ENCODE results near the gene SNX8.

DNA sequence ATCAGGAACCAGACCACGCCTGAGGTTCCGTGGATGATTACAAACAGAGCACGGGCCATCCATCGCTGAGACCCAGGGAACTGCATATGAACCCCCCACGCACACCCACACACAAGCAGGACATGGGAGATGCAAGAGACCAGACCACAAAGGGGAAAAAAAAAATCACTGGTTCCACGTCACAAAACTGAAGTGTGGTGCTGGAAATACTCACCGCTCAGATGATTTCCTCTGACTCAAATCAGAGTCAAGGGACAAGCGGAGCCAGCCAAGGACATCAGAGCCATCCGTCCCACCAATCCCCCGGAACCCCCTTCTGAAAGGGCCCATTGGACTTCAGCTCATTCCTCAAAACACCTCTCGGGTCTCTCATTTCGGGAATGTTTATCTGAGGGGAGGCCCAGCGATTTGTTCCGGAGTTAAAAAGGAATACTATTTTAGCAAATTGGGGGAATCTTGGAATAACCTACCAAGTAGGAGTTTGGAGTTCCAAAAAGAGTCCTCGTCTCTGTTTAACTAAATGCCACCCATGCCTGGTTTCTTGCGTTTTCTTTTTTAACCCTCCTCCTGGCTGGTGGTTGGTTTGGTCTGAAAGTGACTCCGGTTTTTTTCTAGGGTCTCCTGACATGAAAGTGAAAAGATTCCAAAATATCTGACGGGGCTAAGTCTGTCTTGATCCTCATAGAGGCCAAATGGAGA is 15.0 kb downstream of the SNX8 start:
- TF ChIP-seq, protein P1, sequence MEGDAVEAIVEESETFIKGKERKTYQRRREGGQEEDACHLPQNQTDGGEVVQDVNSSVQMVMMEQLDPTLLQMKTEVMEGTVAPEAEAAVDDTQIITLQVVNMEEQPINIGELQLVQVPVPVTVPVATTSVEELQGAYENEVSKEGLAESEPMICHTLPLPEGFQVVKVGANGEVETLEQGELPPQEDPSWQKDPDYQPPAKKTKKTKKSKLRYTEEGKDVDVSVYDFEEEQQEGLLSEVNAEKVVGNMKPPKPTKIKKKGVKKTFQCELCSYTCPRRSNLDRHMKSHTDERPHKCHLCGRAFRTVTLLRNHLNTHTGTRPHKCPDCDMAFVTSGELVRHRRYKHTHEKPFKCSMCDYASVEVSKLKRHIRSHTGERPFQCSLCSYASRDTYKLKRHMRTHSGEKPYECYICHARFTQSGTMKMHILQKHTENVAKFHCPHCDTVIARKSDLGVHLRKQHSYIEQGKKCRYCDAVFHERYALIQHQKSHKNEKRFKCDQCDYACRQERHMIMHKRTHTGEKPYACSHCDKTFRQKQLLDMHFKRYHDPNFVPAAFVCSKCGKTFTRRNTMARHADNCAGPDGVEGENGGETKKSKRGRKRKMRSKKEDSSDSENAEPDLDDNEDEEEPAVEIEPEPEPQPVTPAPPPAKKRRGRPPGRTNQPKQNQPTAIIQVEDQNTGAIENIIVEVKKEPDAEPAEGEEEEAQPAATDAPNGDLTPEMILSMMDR (IDR thresholded peaks at IDR 0.05; ENCODE audit: poor library complexity), result no peak
- TF ChIP-seq EZH2 (IDR thresholded peaks at IDR 0.05; ENCODE audit: borderline replicate concordance), result no peak

Measured in hepatocyte (in vitro differentiated cells).